NCI-H2227 (cell line): ENCODE measurements around the gene CELSR2.
"Not testable (repeated sequence)": the region's sequence is repeated elsewhere in the genome, so short reads cannot be mapped to it uniquely, and the experiment has no call there.

Experiments used
- DNase-seq: peaks from one replicate; lab custom pipeline; 2025; ENCODE audit not compliant: unreplicated experiment; lab: John Stamatoyannopoulos, UW

The CELSR2 gene

GRCh38 chr1:109274533-109275476 lies 25.5 kb downstream of the CELSR2 start:
- no peak for DNase-seq

- no peak for DNase-seq
Observed at GRCh38 chr1:109275706-109276345, 26.5 kb downstream of the CELSR2 start.

- DNase-seq = peak; percentile 82
Observed at GRCh38 chr1:109277434-109278204, 28.3 kb downstream of the CELSR2 start.

GRCh38 chr1:109279615-109280278 lies 30.4 kb downstream of the CELSR2 start:
- DNase-seq = no peak

GRCh38 chr1:109280862-109281261 lies 31.5 kb downstream of the CELSR2 start:
- DNase-seq = no peak

GRCh38 chr1:109281680-109282496 lies 32.5 kb downstream of the CELSR2 start:
- DNase-seq = no peak

GRCh38 chr1:109282497-109282951 lies 33.2 kb downstream of the CELSR2 start:
- no peak for DNase-seq

- peak; percentile 98 for DNase-seq
Observed at GRCh38 chr1:109282952-109283747, 33.8 kb downstream of the CELSR2 start, which contains the start of gene PSRC1. PSRC1 (minus strand) TSS chr1:109283145.

GRCh38 chr1:109283748-109284600 lies 34.6 kb downstream of the CELSR2 start:
- peak; percentile 28 for DNase-seq

- DNase-seq = not testable (repeated sequence)
Observed at GRCh38 chr1:109286762-109287161, 37.4 kb downstream of the CELSR2 start.

GRCh38 chr1:109290137-109290536 lies 40.8 kb downstream of the CELSR2 start:
- DNase-seq = no peak

- DNase-seq = no peak
Observed at GRCh38 chr1:109290998-109291397, 41.7 kb downstream of the CELSR2 start.

GRCh38 chr1:109292364-109292763 lies 43.0 kb downstream of the CELSR2 start:
- no peak for DNase-seq

GRCh38 chr1:109293026-109293425 lies 43.7 kb downstream of the CELSR2 start:
- DNase-seq = no peak

GRCh38 chr1:109294481-109294880 lies 45.1 kb downstream of the CELSR2 start:
- DNase-seq = no peak

- no peak for DNase-seq
Observed at GRCh38 chr1:109295712-109296415, 46.5 kb downstream of the CELSR2 start.

GRCh38 chr1:109296782-109297181 lies 47.4 kb downstream of the CELSR2 start:
- no peak for DNase-seq
